OCI-LY7 (cell line): ENCODE data around the gene MACF1. TPM values are rescaled to one million over a fixed set of nuclear protein-coding genes. Genes with fewer than 3 reads are reported as not detected.

Experiments used
- BruUV-seq: library from RNA; stranded (reverse); fragments of 400-500 nt; replicated peaks from 2 replicates; lab custom pipeline; 2021; lab: Mats Ljungman, UMichigan
- CTCF ChIA-PET: fragments of 300-600 bp; sonication (Branson Sonifier 250); formaldehyde crosslinking; loops from one replicate; lab custom pipeline; 2022; ENCODE audit warnings: antibody characterized with exemption; ENCODE audit not compliant: unreplicated experiment; lab: Charles Lee
- POLR2A ChIA-PET: fragments of 300-600 bp; sonication (Branson Sonifier 250); formaldehyde crosslinking; loops from one replicate; lab custom pipeline; 2022; ENCODE audit warnings: antibody characterized with exemption; lab: Charles Lee
- DNase-seq: peaks from one replicate; pipeline ENCODE4 v3.0.0-alpha.2; 2015; ENCODE audit warnings: low spot score
- H2AFZ ChIP-seq: fragments of 200-600 bp; sonication (generic), shearing (Covaris generic); 2 replicates; pipeline ENCODE4 v1.6.1; 2014; ENCODE audit warnings: mild to moderate bottlenecking, antibody characterized with exemption, low read length, moderate library complexity
- H3K27ac ChIP-seq: fragments of 200-600 bp; sonication (generic); 2 replicates; pipeline ENCODE4 v1.5.1; 2014; ENCODE audit warnings: mixed run types, low read depth, mild to moderate bottlenecking, moderate library complexity, low read length, inconsistent platforms; ENCODE audit not compliant: poor library complexity, severe bottlenecking
- H3K36me3 ChIP-seq: fragments of 200-600 bp; sonication (generic); 2 replicates; pipeline ENCODE4 v1.6.1; 2014; ENCODE audit warnings: mild to moderate bottlenecking, antibody characterized with exemption, low read length, moderate library complexity, mixed read lengths; ENCODE audit not compliant: insufficient read depth
- H3K4me1 ChIP-seq: fragments of 200-600 bp; sonication (generic); 2 replicates; pipeline ENCODE4 v1.5.1; 2014; ENCODE audit warnings: mild to moderate bottlenecking, low read length; ENCODE audit not compliant: insufficient read depth, poor library complexity, severe bottlenecking
- H3K4me2 ChIP-seq: fragments of 200-600 bp; sonication (generic); 2 replicates; pipeline ENCODE4 v1.6.1; 2014; ENCODE audit warnings: mild to moderate bottlenecking, low read length
- H3K4me3 ChIP-seq: fragments of 200-600 bp; sonication (generic); 2 replicates; pipeline ENCODE4 v1.5.1; 2014; ENCODE audit warnings: mild to moderate bottlenecking, low read depth, low read length; ENCODE audit not compliant: poor library complexity, severe bottlenecking
- H3K79me2 ChIP-seq: fragments of 200-600 bp; sonication (generic); 2 replicates; pipeline ENCODE4 v1.6.1; 2016; ENCODE audit warnings: low read depth, mild to moderate bottlenecking, low read length, moderate library complexity, mixed read lengths; ENCODE audit not compliant: insufficient read depth
- H3K9me2 ChIP-seq: fragments of 200-600 bp; sonication (generic); 2 replicates; pipeline ENCODE4 v1.6.1; 2016; ENCODE audit warnings: mild to moderate bottlenecking, low read length, mixed read lengths; ENCODE audit not compliant: insufficient read depth
- H3K9me3 ChIP-seq: fragments of 200-600 bp; sonication (generic); 2 replicates; pipeline ENCODE4 v1.6.1; 2014; ENCODE audit warnings: mild to moderate bottlenecking, mixed run types, low read length, mixed read lengths
- H4K20me1 ChIP-seq: fragments of 200-600 bp; sonication (generic); 2 replicates; pipeline ENCODE4 v1.6.1; 2014; ENCODE audit warnings: mild to moderate bottlenecking, antibody characterized with exemption, low read length, moderate library complexity, mixed read lengths; ENCODE audit not compliant: insufficient read depth
- CTCF ChIP-seq: fragments of 200-600 bp; sonication (generic); conservative IDR thresholded peaks from 2 replicates; pipeline ENCODE4 v1.5.1; 2014; ENCODE audit warnings: mild to moderate bottlenecking, antibody characterized with exemption, low read length, moderate library complexity, mixed read lengths
- EZH2phosphoT487 ChIP-seq: fragments of 200-600 bp; sonication (generic); IDR thresholded peaks from 2 replicates; pipeline ENCODE4 v1.6.1; 2018; ENCODE audit warnings: low read depth, borderline replicate concordance, mild to moderate bottlenecking, mixed run types, antibody characterized with exemption, low read length, moderate library complexity, mixed read lengths
- intact Hi-C: fragments of 100-400 bp; cut with micrococcal nuclease; formaldehyde crosslinking; loops from one replicate; pipeline ENCODE4 v1.10.0; 2022; ENCODE audit not compliant: unreplicated experiment
- total RNA-seq, 2 experiments: library from RNA; depleted of rRNA in 1 of 2; stranded (reverse); fragments of >200 nt in 1 of 2; shearing (Covaris generic) in 1 of 2; gene quantifications; 2 replicates each; pipeline ENCODE4 v1.2.3, GENCODE V29; 2014 to 2022

MACF1 gene
- total RNA-seq, 2 experiments from 2014 or later, result 211 to 220 TPM

GRCh38 chr1:39393645-39394044 is 189.2 kb downstream of the MACF1 start:
- ChIA-PET POLR2A (interaction anchor here (0.5 to 1.3 kb wide), 2 partner anchors 17 to 616 kb away, joined by 3 read pairs; no protein-coding TSS in a partner anchor), CTCF (no interaction called here)
- H3K9me3 ChIP-seq, result no peaks in the 10 kb centered on the region
- no peak for TF ChIP-seq CTCF
- no peak for TF ChIP-seq EZH2phosphoT487
- peaks cover 45% of the 10 kb centered on the region for H3K4me1 ChIP-seq
- H2AFZ ChIP-seq, result no peak overlapping the region
- intact Hi-C loops, result no loop called here
- BruUV-seq, result no TSS peak
- H3K9me2 ChIP-seq, result no peaks in the 10 kb centered on the region
- H3K27ac ChIP-seq, result peak overlapping the region; percentile 74
- H4K20me1 ChIP-seq, result no peaks in the 10 kb centered on the region
- no peak for DNase-seq
- peak overlapping the region; percentile 66; the same call in 1 of the 2 replicates for H3K4me2 ChIP-seq
- H3K79me2 ChIP-seq, result peaks cover 66% of the 10 kb centered on the region; the same call in 1 of the 2 replicates
- peaks cover 37% of the 10 kb centered on the region for H3K36me3 ChIP-seq
- H3K4me3 ChIP-seq, result no peak overlapping the region

GRCh38 chr1:39394059-39394458 is 189.6 kb downstream of the MACF1 start:
- peak overlapping the region; percentile 66 for H3K4me2 ChIP-seq

More at GRCh38 chr1:39394059-39394458, 189.6 kb downstream of the MACF1 start:
- Histone ChIP-seq H3K79me2 (peaks cover 66% of the 10 kb centered on the region; the same call in 1 of the 2 replicates), H3K9me3 (no peaks in the 10 kb centered on the region), H4K20me1 (no peaks in the 10 kb centered on the region), H3K9me2 (no peaks in the 10 kb centered on the region), H3K4me3 (no peak overlapping the region), H3K4me1 (peaks cover 49% of the 10 kb centered on the region), H3K36me3 (peaks cover 33% of the 10 kb centered on the region), H2AFZ (no peak overlapping the region), H3K27ac (peak overlapping the region; percentile 74)
- ChIA-PET POLR2A (interaction anchor here (0.5 to 1.3 kb wide), 3 partner anchors 11 to 616 kb away, joined by 3 read pairs; no protein-coding TSS in a partner anchor), CTCF (no interaction called here)
- TF ChIP-seq CTCF, result no peak
- intact Hi-C loops, result no loop called here
- no TSS peak for BruUV-seq
- DNase-seq, result no peak
